ENCODE measurements around the gene HOXA6.

Gene HOXA6

GRCh38 chr7:27105301-27106031 is 42.1 kb downstream of the HOXA6 start:
- peaks cover 38% of the 10 kb centered on the region for H3K27me3 ChIP-seq (ENCODE audit: insufficient read depth, poor library complexity, severe bottlenecking)
- TF ChIP-seq SPI1 (IDR thresholded peaks at IDR 0.05; ENCODE audit: borderline replicate concordance, low read depth) (no peak), CTCF (IDR thresholded peaks at IDR 0.05; ENCODE audit: insufficient read depth, low read length) (no peak), POLR2AphosphoS5 (IDR thresholded peaks at IDR 0.05; ENCODE audit: low read depth) (no peak), REST (IDR thresholded peaks at IDR 0.05; ENCODE audit: insufficient replicate concordance, low read depth) (no peak), GABPA (IDR thresholded peaks at IDR 0.05; ENCODE audit: low read depth) (no peak)
- no peak overlapping the region for H3K4me3 ChIP-seq (replicated peaks; ENCODE audit: insufficient read depth, low read length)
- no peak for DNase-seq (ENCODE audit: low read depth in 1 of 2, low spot score in 1 of 2)
- no peak overlapping the region for H3K27ac ChIP-seq (replicated peaks)

DNA sequence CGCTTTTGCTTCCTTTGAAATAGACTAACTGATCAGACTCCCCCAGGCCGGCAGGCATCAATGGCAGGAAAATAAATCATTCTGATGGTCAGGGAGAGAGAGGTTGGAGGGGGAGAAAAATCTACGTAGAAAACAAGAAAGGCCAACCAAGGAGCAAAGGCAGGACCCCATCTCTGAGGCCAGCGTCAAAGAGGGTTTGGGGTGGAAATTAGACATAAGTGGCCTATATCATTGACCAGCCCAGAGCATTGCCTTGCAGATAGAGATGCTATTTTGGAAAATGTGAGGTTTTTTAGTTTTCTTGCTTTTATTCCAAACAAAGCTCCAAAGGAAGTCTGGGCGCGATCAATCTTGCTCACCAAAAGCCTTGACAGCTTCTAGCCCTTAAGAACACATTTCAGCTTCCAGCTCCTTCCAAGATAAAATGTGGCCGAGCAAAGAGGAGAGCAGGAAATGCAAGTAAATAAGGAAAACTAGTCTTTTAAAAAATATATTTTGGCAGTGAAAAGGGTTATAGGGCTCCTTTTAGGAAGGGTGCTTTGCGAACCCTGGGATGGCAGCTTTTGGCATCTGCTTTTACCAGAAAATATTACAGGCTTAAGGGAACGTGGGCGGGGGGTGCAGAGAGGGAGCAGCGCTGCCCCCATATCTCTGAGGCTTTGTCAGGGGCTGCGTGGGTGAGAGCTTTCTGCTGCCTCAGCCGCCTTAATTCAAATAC is 43.1 kb downstream of the HOXA6 start:
- Histone ChIP-seq H3K4me3 (replicated peaks; ENCODE audit: insufficient read depth, low read length) (no peak overlapping the region), H3K27me3 (ENCODE audit: insufficient read depth, poor library complexity, severe bottlenecking) (peaks cover 38% of the 10 kb centered on the region), H3K27ac (replicated peaks) (no peak overlapping the region)
- no peak for TF ChIP-seq POLR2AphosphoS5 (IDR thresholded peaks at IDR 0.05; ENCODE audit: low read depth)
- TF ChIP-seq GABPA (IDR thresholded peaks at IDR 0.05; ENCODE audit: low read depth), result no peak
- no peak for TF ChIP-seq SPI1 (IDR thresholded peaks at IDR 0.05; ENCODE audit: borderline replicate concordance, low read depth)
- no peak for TF ChIP-seq CTCF (IDR thresholded peaks at IDR 0.05; ENCODE audit: insufficient read depth, low read length)
- no peak for TF ChIP-seq REST (IDR thresholded peaks at IDR 0.05; ENCODE audit: insufficient replicate concordance, low read depth)
- DNase-seq (ENCODE audit: low read depth in 1 of 2, low spot score in 1 of 2), result no peak

GRCh38 chr7:27103489-27104226 is 43.9 kb downstream of the HOXA6 start:
- no peak for DNase-seq (ENCODE audit: low read depth in 1 of 2, low spot score in 1 of 2)
- no peak overlapping the region for H3K27ac ChIP-seq (replicated peaks)
- H3K4me3 ChIP-seq (replicated peaks; ENCODE audit: insufficient read depth, low read length), result no peak overlapping the region
- H3K27me3 ChIP-seq (ENCODE audit: insufficient read depth, poor library complexity, severe bottlenecking), result peaks cover 38% of the 10 kb centered on the region
- TF ChIP-seq SPI1 (IDR thresholded peaks at IDR 0.05; ENCODE audit: borderline replicate concordance, low read depth) (no peak), GABPA (IDR thresholded peaks at IDR 0.05; ENCODE audit: low read depth) (no peak), REST (IDR thresholded peaks at IDR 0.05; ENCODE audit: insufficient replicate concordance, low read depth) (no peak), CTCF (IDR thresholded peaks at IDR 0.05; ENCODE audit: insufficient read depth, low read length) (no peak), POLR2AphosphoS5 (IDR thresholded peaks at IDR 0.05; ENCODE audit: low read depth) (no peak)
